Activated CD4-positive, CD25-positive, alpha-beta regulatory T cell (primary cell): Measurements from ENCODE around the gene NT5DC2.

Experiments
- DNase-seq, 4 experiments: peaks; one replicate each; lab custom pipeline; 2025; lab: John Stamatoyannopoulos, UW

The NT5DC2 gene

GRCh38 chr3:52487788-52488691, 45.6 kb downstream of the NT5DC2 start:
- DNase-seq = no peak

- no peak for DNase-seq
Observed at GRCh38 chr3:52487050-52487787, 46.4 kb downstream of the NT5DC2 start.

GRCh38 chr3:52484680-52485461, 48.8 kb downstream of the NT5DC2 start:
- no peak for DNase-seq

DNA sequence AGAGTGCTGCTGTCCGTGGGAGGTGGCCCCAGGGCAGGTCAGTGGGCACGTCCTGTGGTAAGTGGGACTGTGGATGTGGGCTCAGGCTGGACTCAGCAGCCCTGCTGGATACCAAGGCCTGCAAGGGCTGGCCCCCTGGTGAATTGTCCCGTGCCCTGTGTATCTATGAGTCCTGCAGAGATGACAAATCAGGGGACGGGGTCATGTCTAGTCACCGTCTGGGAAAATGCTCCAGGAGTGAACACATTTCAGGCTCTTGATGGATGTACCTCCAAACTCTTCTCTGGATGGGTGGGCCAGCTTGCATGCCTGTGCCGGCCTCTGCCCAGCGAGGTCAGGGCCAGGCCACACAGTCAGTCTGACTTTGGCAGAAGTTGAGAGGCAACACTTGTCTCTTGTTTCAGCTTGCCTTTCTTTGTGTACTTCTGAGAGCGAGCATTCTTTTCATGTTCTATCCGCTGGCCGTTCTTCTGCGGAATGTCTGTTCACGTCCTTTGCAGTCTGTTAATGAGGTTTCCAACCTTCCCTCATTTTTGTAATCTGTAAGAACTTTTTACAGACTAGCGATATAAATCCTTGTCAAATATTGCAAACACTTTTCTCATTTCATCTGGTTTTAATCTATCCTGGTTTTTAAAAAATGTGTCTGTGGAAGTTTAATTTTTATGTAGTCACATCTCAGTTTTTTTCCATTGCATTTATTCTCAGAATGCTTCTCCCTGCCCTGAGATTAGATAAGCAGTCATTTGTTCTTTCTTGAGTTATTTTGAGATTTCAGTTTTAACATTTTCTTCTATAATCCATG, 49.9 kb downstream of the NT5DC2 start:
- DNase-seq = no peak

GRCh38 chr3:52483081-52483480, 50.6 kb downstream of the NT5DC2 start:
- no peak for DNase-seq

- DNase-seq = no peak
Observed at GRCh38 chr3:52481819-52482521, 51.7 kb downstream of the NT5DC2 start.

GRCh38 chr3:52480768-52481715, 52.6 kb downstream of the NT5DC2 start:
- no peak for DNase-seq

DNA sequence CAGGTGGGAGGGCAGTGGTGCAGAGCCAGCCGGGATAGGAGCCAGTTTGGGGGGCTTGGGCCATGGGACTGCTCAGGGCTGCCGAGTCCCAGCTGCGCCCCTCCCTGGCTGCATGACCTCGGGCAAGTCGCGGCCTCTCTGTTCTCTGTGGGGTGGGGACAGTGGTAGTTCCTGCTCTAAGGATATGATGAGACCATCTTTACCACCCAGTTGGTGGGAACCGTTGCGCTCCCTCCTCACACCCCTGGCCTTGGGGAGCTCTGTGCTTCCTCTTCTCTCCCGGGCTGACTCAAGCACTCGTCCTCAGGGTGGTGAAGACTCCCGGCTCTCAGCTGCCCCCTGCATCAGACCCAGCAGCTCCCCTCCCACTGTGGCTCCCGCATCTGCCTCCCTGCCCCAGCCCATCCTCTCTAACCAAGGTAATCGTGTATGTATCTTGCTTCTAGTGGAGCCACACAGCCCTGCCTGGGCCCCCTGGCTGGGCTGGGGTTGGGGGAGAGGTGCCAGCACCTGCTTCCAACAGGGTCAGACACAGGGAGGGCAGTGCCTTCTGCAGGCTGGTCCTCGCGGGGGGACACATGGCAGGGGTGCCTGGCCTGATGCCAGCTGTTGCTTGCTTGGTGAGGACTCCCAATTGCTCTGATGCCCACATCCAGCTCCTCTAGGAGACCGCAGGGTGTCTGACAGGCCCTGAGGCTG, 53.6 kb downstream of the NT5DC2 start:
- DNase-seq = no peak

DNA sequence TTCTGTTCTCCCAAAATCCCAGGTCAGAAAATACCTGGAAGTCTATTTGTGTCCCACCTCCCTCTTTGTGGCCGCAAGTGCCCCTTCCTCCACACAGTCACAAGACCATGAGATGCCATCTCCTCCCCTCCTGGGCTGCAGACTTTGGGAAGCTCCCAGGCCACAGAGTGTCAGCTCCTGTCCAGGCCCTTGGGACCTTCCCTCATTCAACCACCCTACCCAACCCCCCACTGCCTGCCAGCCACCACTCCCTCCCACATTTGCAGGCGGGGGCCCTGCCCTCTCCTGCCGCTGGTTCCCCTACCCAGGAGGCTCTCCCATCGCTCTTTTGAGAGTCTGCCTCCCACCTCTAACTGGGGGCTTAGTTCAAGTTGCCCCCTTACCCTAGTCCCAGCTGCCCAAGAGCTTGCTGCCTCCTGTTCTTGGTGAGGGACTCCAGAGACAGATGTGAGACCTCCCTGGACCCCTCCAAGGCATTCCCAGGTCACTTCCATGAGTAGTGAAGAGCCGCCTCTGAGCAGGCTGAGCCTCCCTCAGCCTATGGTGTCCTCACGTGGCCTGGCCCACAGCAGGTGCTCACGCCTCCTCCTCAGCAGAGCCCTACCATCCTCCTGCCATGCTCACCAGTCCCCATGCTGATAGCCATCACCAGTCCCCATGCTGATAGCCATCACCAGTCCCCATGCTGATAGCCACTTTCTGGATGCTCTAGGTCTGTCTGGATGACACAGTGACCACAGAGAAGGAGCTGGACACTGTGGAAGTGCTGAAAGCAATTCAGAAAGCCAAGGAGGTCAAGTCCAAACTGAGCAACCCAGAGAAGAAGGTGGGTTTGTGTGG, 54.4 kb downstream of the NT5DC2 start:
- DNase-seq = no peak

DNA sequence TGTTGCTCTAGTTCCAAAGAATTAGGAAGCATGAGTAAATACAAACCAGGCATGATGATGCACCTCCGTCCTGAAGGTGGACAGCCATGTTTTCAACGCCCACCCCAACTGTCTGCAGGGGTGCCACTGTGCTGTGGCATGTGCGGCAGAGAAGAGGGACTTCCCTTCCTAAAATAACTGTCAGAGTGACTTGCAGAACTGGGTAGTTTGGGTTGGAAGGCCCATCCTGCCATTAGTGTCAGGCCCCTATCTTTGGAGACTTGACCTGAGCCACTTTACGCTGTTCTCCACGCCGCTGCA, 55.9 kb downstream of the NT5DC2 start:
- DNase-seq = no peak

DNA sequence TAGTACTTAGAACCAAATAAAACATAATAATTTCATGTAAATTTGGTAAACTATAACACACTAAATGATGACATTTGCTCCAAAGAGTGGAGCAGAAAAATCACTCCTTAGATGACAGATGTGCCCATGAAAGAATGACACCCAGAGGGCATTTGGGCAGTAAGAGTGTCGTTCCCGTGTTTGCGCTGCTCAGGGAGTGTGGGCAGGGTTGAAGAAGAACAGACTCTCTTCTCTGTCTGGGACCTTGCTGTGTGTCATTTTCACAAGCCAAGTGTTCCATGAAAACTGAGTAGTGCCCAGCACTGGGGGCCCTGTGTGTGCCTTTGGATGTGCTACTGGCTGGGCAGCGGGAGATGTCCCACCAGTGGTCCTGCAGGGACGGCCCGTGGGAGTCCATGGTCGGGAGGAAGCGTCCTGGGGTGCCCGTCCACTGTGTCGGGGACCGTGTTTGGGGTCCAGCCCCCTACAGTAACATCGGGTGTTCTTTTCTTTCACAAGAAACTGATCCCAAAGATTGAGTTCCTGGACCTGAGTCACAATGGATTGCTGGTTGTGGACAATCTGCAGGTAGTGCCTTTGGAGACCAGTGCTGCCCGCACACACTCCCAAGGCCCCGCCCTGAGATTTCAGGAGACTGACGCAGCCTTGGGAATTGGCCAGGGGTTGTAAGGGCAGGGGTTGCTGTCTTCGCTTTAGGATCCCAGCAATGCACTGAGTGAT, 56.4 kb downstream of the NT5DC2 start:
- DNase-seq = no peak
